Measurements from ENCODE around the gene CCDC7.

CCDC7 gene

GRCh38 chr10:32417911-32418547, 27.9 kb upstream of the CCDC7 start:
- no peak for TF ChIP-seq CTCF (IDR thresholded peaks at IDR 0.05; ENCODE audit: control extremely low read depth, extremely low read depth, low read depth, missing control alignments)
- POLR2A ChIA-PET: no interaction called here
- CTCF ChIA-PET: interaction anchor here (0.8 kb wide), 1 partner anchor 18 kb away, joined by 4 read pairs; no protein-coding TSS in a partner anchor
- DNase-seq (ENCODE audit: extremely low spot score): no peak

GRCh38 chr10:32418572-32418971, 27.4 kb upstream of the CCDC7 start:
- TF ChIP-seq CTCF (IDR thresholded peaks at IDR 0.05; ENCODE audit: control extremely low read depth, extremely low read depth, low read depth, missing control alignments): no peak
- POLR2A ChIA-PET: no interaction called here
- CTCF ChIA-PET: interaction anchor here (0.8 kb wide), 1 partner anchor 17 kb away, joined by 4 read pairs; no protein-coding TSS in a partner anchor
- DNase-seq (ENCODE audit: extremely low spot score): no peak

- ChIA-PET POLR2A (no interaction called here), CTCF (interaction anchor here (1.8 kb wide), 1 partner anchor 26 kb away, joined by 3 read pairs; no protein-coding TSS in a partner anchor)
- no peak for TF ChIP-seq CTCF (IDR thresholded peaks at IDR 0.05; ENCODE audit: control extremely low read depth, extremely low read depth, low read depth, missing control alignments)
Measured at GRCh38 chr10:32419615-32420014, 26.3 kb upstream of the CCDC7 start.

GRCh38 chr10:32426186-32426585, 19.8 kb upstream of the CCDC7 start:
- DNase-seq (ENCODE audit: extremely low spot score): no peak
- POLR2A ChIA-PET: no interaction called here
- TF ChIP-seq CTCF (IDR thresholded peaks at IDR 0.05; ENCODE audit: control extremely low read depth, extremely low read depth, low read depth, missing control alignments): no peak
- CTCF ChIA-PET: no interaction called here

More at GRCh38 chr10:32419615-32420014, 26.3 kb upstream of the CCDC7 start:
- no peak for DNase-seq (ENCODE audit: extremely low spot score)

- TF ChIP-seq CTCF (IDR thresholded peaks at IDR 0.05; ENCODE audit: control extremely low read depth, extremely low read depth, low read depth, missing control alignments): no peak
- ChIA-PET CTCF (no interaction called here), POLR2A (interaction anchor here (0.6 kb wide), 1 partner anchor 549 kb away, joined by 3 read pairs; no protein-coding TSS in a partner anchor)
- DNase-seq (ENCODE audit: extremely low spot score): no peak
Measured at GRCh38 chr10:32433542-32433941, 12.4 kb upstream of the CCDC7 start.

GRCh38 chr10:32436215-32436614, 9.7 kb upstream of the CCDC7 start:
- CTCF ChIA-PET: interaction anchor here (1.7 to 2.1 kb wide), 3 partner anchors 9 to 18 kb away, joined by 4 to 5 read pairs (median 4); partner anchors contain the start of gene CCDC7
- POLR2A ChIA-PET: no interaction called here

More at GRCh38 chr10:32436215-32436614, 9.7 kb upstream of the CCDC7 start:
- no peak for TF ChIP-seq CTCF (IDR thresholded peaks at IDR 0.05; ENCODE audit: control extremely low read depth, extremely low read depth, low read depth, missing control alignments)
- no peak for DNase-seq (ENCODE audit: extremely low spot score)
